ENCODE measurements around the gene PLAGL2.

- no peak for TF ChIP-seq YY1 (IDR thresholded peaks at IDR 0.05; ENCODE audit: insufficient read depth, insufficient read length)
- TF ChIP-seq ZNF274 (IDR thresholded peaks at IDR 0.05; ENCODE audit: low read depth, low read length): no peak
- TF ChIP-seq SUZ12 (IDR thresholded peaks at IDR 0.05; ENCODE audit: extremely low read depth, insufficient read depth, insufficient read length): no peak
Measured at GRCh38 chr20:32183947-32184635, 23.5 kb downstream of the PLAGL2 start.

All from NT2/D1 (cell line).